ENCODE results near the gene SAP130.

The SAP130 gene

DNA sequence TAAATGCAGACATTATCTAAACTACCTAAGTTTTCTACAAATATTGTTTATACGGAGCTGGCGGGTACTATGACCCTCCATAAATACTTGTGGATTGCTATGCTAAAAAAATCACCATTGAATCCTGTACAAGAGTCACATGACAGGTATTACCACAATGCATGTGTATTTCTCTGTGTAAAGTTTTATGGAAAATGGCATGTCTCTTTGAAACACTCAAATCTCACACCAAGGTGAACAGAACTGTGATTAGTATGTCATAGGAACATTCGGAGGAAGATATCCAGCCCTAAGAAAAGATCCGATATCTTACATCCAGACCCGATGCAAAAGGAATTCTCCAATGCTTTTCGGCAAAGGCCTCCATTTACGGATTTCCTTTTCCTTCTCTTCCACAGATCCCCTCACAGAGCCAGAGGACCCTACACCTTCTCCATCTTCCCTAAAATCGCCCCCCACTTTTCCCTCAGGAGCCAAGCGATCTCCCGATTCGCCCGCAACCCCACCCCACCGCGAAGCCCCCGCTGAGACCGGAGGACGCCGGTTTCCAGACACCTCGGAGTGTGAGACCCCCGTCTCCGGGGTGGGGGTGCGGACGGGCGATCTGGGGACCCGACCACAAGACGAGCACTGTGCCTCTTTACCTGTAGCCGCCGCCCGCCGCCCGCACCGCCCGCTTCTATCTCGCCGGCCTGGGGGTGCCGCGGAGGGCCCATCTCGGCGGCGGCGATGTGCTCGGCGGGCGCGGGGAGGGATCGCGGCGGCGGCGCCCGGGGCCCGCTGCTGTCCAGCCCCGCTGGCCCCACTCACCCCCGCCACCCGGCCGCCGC is 1.2 kb downstream of the SAP130 start:
- DNase-seq (ENCODE audit: low read depth in 2 of 2): no peak

DNA sequence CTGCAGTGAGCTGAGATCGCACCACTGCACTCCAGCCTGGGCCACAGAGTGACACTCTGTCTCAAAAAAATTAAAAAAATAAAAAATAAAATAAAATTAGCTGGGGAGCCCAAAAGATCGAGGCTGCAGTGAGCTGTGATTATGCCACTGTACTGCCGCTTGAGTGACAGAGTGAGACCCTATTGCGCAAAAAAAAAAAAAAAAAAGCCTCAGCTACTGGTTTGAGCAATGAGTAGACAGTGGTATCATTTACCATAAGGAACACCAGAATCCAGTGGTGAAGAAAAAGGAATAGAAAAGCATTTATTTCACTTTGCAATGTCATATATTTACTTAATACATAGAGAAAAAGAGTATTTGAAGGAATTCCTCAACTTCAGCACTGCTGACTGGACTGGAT is 3.0 kb downstream of the SAP130 start:
- no peak for DNase-seq (ENCODE audit: low read depth in 2 of 2)

DNA sequence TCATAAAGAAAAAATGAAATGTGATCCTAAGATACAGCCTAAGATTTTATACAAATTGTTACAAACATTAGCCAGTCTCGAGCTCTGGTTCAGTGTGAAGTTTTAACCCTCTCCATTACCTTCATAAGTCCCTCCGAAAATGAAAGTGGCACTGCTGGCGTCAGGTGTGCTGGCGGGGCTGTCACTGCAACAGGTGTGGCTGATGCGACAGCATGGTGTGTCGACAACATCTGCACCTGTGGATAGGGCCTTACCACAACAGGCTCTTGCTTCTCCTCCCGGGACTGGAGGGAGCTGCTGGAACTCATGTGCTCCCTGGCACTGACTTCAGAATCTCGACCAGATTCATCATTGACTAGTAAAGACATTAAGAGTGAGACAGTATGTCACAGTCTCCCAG is 10.3 kb downstream of the SAP130 start:
- DNase-seq (ENCODE audit: low read depth in 2 of 2): no peak

- no peak for DNase-seq (ENCODE audit: low read depth in 2 of 2)
Observed at GRCh38 chr2:128016620-128017019, 11.2 kb downstream of the SAP130 start.

- no peak for DNase-seq (ENCODE audit: low read depth in 2 of 2)
Observed at GRCh38 chr2:128012698-128013097, 15.2 kb downstream of the SAP130 start.

- no peak for DNase-seq (ENCODE audit: low read depth in 2 of 2)
Observed at GRCh38 chr2:128008074-128008672, 19.7 kb downstream of the SAP130 start.

GRCh38 chr2:128004509-128004908 is 23.4 kb downstream of the SAP130 start:
- no peak for DNase-seq (ENCODE audit: low read depth in 2 of 2)

GRCh38 chr2:128003463-128003862 is 24.4 kb downstream of the SAP130 start:
- no peak for DNase-seq (ENCODE audit: low read depth in 2 of 2)

GRCh38 chr2:127996160-127996559 is 31.7 kb downstream of the SAP130 start:
- no peak for DNase-seq (ENCODE audit: low read depth in 2 of 2)

- DNase-seq (ENCODE audit: low read depth in 2 of 2): no peak
Observed at GRCh38 chr2:127995725-127996124, 32.1 kb downstream of the SAP130 start.

- no peak for DNase-seq (ENCODE audit: low read depth in 2 of 2)
Observed at GRCh38 chr2:127993659-127994058, 34.2 kb downstream of the SAP130 start.

DNA sequence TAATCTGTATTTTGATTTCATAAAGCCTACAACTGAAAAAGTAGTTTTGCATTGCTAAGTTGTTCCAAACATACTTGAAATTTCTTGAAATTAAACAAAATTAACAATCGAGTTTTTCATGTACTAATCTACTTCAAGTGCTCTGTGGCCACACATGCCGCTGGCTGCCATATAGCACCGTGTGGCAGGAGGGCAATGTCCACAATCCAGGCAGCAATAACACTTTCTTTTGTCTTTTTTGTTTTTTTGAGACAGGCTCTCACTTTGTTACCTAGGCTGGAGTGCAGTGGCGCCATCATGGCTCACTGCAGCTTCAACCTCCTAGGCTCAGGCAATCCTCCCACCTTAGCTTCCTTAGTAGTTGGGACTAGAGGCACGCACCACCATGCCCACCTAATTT is 36.1 kb downstream of the SAP130 start:
- no peak for DNase-seq (ENCODE audit: low read depth in 2 of 2)

GRCh38 chr2:127986548-127987079 is 41.2 kb downstream of the SAP130 start:
- DNase-seq (ENCODE audit: low read depth in 2 of 2): no peak

DNA sequence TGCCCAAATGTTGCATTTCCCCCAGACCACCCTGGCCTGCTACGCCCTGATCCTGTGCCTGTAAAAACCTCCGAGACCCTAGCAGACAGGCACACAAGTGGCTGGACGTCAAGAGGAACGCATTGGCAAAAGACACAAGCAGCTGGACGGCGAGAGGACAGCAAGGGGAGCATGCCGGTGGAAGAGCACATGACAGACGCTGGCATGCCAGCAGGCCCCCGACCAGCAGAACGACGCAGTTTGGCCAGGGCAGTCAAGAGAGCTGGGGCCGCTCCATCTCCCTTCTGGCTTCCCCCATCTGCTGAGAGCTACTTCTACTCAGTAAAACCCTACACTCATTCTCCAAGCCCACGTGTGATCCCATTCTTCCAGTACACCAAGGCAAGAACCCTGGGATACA is 42.1 kb downstream of the SAP130 start:
- no peak for DNase-seq (ENCODE audit: low read depth in 2 of 2)

DNA sequence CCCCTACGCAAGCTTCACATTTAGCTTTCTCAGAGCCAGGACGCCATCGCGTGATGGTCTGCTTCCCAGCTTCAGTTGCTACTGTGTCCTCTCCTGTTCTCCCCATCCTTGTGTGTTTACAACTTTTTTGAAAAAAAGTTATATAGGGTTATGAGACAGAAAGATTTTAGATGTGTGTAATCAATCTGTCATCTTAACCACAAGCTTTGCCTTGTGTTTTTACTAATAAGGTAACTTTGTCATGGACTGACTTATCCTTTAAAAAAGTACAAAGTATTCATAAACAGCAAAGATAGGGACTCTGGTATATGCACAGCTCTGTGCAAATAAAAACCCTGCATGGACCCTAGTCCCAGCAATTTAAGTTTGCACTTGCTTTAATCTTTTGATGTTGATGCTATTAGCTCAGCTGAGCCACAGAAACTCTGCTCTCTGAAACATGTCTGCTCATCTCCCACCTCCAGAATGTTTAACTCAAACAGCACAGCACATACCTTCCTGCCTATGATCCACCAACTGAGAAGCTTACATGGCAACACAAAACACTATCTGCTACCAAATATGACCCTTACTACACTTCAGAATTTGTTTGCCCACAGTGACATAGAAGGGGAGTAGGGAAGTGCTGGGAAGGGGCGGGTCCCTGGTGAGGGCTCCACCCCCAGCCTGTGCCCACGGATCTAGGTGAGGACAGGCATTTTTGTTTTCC is 42.7 kb downstream of the SAP130 start:
- no peak for DNase-seq (ENCODE audit: low read depth in 2 of 2)

DNA sequence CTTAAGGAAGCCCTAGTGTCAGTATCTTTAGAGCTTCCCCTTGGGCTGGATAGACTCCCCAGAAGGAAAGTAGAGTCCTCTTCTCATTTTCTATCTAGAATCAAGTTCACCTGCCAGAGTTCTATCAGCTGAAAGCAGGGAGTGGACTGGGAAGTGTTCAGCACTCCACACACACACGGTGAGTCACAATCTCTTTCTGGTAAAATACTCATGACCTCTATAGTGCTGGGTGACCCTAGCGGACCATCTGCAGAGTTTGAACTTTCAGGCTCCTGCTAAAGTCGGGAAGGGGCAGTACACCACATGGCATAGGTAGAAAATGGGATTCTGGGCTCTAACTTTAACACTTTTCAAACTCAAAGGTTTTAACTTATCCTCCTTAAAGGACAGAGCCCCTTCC is 43.3 kb downstream of the SAP130 start:
- DNase-seq (ENCODE audit: low read depth in 2 of 2): no peak

GRCh38 chr2:127969446-127969845 is 58.4 kb downstream of the SAP130 start:
- no peak for DNase-seq (ENCODE audit: low read depth in 2 of 2)

- no peak for DNase-seq (ENCODE audit: low read depth in 2 of 2)
Observed at GRCh38 chr2:127968610-127969339, 59.1 kb downstream of the SAP130 start.

- no peak for DNase-seq (ENCODE audit: low read depth in 2 of 2)
Observed at GRCh38 chr2:127961729-127962128, 66.1 kb downstream of the SAP130 start.

DNA sequence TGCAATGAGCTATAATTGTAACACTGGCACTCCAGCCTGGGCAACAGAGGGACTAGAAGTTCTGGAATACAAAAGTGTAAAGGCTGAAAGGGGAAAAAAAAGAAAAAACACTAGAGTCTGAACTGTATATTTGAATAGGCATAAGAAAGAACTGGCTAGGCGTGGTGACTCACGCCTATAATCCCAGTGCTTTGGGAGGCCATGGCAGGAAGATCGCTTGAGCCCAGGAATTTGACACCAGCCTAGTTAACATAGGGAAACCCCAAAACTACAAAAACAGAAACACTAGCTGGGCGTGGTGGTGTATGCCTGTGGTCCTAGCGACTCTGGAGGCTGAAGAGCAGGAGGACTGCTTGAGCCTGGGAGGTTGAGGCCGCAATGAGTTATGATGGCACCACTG is 70.6 kb downstream of the SAP130 start:
- no peak for DNase-seq (ENCODE audit: low read depth in 2 of 2)

- no peak for DNase-seq (ENCODE audit: low read depth in 2 of 2)
Observed at GRCh38 chr2:127954857-127955256, 73.0 kb downstream of the SAP130 start.

- DNase-seq (ENCODE audit: low read depth in 2 of 2): no peak
Observed at GRCh38 chr2:127953849-127954248, 74.0 kb downstream of the SAP130 start.

Data from stimulated activated CD8-positive, alpha-beta memory T cell treated with anti-CD3 and anti-CD28 coated beads, Interleukin-15, amount 100 ng/mL, for 48 hours (primary cell).